Esophagus muscularis mucosa (tissue), 3 donors: ENCODE measurements around the gene ZNF423.

Source experiments
- CTCF ChIP-seq, 3 experiments: fragments of 200-600 bp in 2 of 3; fragments of 450-650 bp in 1 of 3; sonication (generic) in 2 of 3; IDR thresholded peaks; one replicate each; pipeline ENCODE4 v1.5.1; 2017 to 2019; ENCODE audit warnings: antibody characterized with exemption in 3 of 3, mild to moderate bottlenecking in 2 of 3, moderate library complexity in 1 of 3
- EP300 ChIP-seq: sonication (generic); formaldehyde crosslinking; IDR thresholded peaks from one replicate; pipeline ENCODE4 v1.6.1; 2017; ENCODE audit warnings: antibody characterized with exemption

GRCh38 chr16:49779979-49780378, 75.9 kb downstream of the ZNF423 start:
- TF ChIP-seq CTCF (IDR thresholded peaks at IDR 0.05) (no peak), EP300 (no peak)
